ENCODE results near the gene RMDN2. TPM values are rescaled to one million over a fixed set of nuclear protein-coding genes. Genes with fewer than 3 reads are reported as not detected.

Gene RMDN2
- total and polyA plus RNA-seq, 9 of the 15 experiments (the other 6 are each of a cell fraction or from before 2014, with no cell fraction given): 1.5 to 4.3 (median 2.3) TPM

DNA sequence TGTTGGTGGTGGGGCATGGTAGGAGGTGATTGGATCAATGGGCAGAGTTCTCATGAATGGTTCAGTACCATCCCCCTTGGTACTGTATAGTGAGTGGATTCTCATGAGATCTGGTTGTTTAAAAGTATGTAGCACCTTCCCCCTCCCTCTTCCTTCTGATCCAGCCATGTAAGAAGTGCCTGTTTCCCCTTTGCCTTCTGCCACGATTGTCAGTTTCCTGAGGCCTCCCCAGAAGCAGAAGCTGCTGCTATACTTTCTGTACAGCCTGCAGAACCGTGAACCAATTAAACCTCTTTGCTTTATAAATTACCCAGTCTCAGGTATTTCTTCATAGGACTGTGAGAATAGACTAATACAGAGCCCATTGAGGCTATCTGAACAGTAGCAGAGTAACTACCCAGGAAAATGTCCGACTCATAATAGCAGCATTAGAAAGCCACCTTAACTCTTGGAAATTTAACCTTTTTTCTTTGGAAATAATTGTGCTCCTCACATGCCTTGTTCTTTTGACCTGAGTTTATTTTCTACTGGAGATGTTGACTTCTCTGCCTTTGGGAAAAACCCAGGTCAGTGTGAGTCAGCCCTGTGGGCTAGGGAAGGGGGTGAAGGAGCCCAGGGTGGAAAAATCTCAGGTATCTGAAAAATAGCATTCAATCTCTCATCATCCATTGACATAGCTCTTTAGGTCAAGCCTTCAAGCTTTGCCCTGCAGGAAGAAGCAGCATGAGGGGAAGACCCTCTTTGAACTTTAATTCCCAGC lies 132.7 kb downstream of the RMDN2 start:
- DNase-seq (ENCODE audit: extremely low read depth in 1 of 4, low spot score in 3 of 4): no peak
- POLR2A ChIA-PET: interaction anchor here (0.7 kb wide), 1 partner anchor 13 kb away, joined by 3 read pairs; no protein-coding TSS in a partner anchor

More for the DNA sequence above, 132.7 kb downstream of the RMDN2 start:
- Histone ChIP-seq H3K9ac (ENCODE audit: insufficient read depth in 1 of 2, low read depth in 2 of 2, low read length in 2 of 2) (no peak overlapping the region), H3K27ac (ENCODE audit: extremely low read depth, low read depth, low read length) (no peak overlapping the region), H3K4me2 (ENCODE audit: insufficient read depth, low read length) (no peak overlapping the region), H3K9me3 (replicated peaks; ENCODE audit: control insufficient read depth, insufficient read depth, low read depth, low read length) (no peaks in the 10 kb centered on the region), H3K36me3 (ENCODE audit: control insufficient read depth, insufficient read depth, low read length) (no peaks in the 10 kb centered on the region), H2AFZ (ENCODE audit: low read depth, low read length) (no peak overlapping the region), H4K20me1 (replicated peaks; ENCODE audit: control insufficient read depth, insufficient read depth, low read length) (no peaks in the 10 kb centered on the region), H3K4me1 (replicated peaks in 1 of 2; ENCODE audit: control insufficient read depth in 2 of 2, insufficient read depth in 2 of 2, low read length in 2 of 2) (no peaks in the 10 kb centered on the region), H3K4me3 (no peak overlapping the region), H3K79me2 (ENCODE audit: control insufficient read depth, insufficient read depth, low read length) (no peaks in the 10 kb centered on the region), H3K27me3 (ENCODE audit: control insufficient read depth in 2 of 2, insufficient read depth in 2 of 2, low read length in 2 of 2) (no peaks in the 10 kb centered on the region; a peak in 1 of 5 replicates), H3K9me1 (ENCODE audit: control insufficient read depth, insufficient read depth, low read length) (no peaks in the 10 kb centered on the region)
- intact Hi-C loops (cut with micrococcal nuclease): no loop called here
- no peak for ATAC-seq
- TF ChIP-seq GATAD2A (IDR thresholded peaks at IDR 0.05): no peak
- TF ChIP-seq IFI16 (CRISPR knock-in tag; IDR thresholded peaks at IDR 0.05): no peak
- no peak for TF ChIP-seq ZNF707 (CRISPR knock-in tag; conservative IDR thresholded peaks at IDR 0.05)
- TF ChIP-seq PHB2 (IDR thresholded peaks at IDR 0.05; ENCODE audit: low read depth): no peak
- no peak for TF ChIP-seq SRSF7 (optimal IDR thresholded peaks at IDR 0.05; ENCODE audit: low read depth, low read length)
- no peak for TF ChIP-seq ZNF444 (CRISPR knock-in tag; IDR thresholded peaks at IDR 0.05)
- TF ChIP-seq SNRNP70 (optimal IDR thresholded peaks at IDR 0.05; ENCODE audit: low read depth, low read length): no peak
- TF ChIP-seq SMAD1 (IDR thresholded peaks at IDR 0.05; ENCODE audit: low read depth, low read length, partially characterized antibody): no peak
- no peak for TF ChIP-seq BMI1 (IDR thresholded peaks at IDR 0.05; ENCODE audit: low read length)
- no peak for TF ChIP-seq ZNF12 (CRISPR knock-in tag; IDR thresholded peaks at IDR 0.05)
- TF ChIP-seq, protein P1, sequence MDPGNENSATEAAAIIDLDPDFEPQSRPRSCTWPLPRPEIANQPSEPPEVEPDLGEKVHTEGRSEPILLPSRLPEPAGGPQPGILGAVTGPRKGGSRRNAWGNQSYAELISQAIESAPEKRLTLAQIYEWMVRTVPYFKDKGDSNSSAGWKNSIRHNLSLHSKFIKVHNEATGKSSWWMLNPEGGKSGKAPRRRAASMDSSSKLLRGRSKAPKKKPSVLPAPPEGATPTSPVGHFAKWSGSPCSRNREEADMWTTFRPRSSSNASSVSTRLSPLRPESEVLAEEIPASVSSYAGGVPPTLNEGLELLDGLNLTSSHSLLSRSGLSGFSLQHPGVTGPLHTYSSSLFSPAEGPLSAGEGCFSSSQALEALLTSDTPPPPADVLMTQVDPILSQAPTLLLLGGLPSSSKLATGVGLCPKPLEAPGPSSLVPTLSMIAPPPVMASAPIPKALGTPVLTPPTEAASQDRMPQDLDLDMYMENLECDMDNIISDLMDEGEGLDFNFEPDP (CRISPR knock-in tag; IDR thresholded peaks at IDR 0.05): no peak
- TF ChIP-seq ZNF778 (CRISPR knock-in tag; IDR thresholded peaks at IDR 0.05): no peak
- TF ChIP-seq YBX1 (IDR thresholded peaks at IDR 0.05): no peak
- TF ChIP-seq ETV1 (tag; conservative IDR thresholded peaks at IDR 0.05; ENCODE audit: low read depth): no peak
- TF ChIP-seq, protein P2, sequence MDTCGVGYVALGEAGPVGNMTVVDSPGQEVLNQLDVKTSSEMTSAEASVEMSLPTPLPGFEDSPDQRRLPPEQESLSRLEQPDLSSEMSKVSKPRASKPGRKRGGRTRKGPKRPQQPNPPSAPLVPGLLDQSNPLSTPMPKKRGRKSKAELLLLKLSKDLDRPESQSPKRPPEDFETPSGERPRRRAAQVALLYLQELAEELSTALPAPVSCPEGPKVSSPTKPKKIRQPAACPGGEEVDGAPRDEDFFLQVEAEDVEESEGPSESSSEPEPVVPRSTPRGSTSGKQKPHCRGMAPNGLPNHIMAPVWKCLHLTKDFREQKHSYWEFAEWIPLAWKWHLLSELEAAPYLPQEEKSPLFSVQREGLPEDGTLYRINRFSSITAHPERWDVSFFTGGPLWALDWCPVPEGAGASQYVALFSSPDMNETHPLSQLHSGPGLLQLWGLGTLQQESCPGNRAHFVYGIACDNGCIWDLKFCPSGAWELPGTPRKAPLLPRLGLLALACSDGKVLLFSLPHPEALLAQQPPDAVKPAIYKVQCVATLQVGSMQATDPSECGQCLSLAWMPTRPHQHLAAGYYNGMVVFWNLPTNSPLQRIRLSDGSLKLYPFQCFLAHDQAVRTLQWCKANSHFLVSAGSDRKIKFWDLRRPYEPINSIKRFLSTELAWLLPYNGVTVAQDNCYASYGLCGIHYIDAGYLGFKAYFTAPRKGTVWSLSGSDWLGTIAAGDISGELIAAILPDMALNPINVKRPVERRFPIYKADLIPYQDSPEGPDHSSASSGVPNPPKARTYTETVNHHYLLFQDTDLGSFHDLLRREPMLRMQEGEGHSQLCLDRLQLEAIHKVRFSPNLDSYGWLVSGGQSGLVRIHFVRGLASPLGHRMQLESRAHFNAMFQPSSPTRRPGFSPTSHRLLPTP (IDR thresholded peaks at IDR 0.05; ENCODE audit: borderline replicate concordance, extremely low read depth, insufficient read length): no peak
- no peak for TF ChIP-seq ZNF408 (CRISPR knock-in tag; IDR thresholded peaks at IDR 0.05; ENCODE audit: low read depth)
- TF ChIP-seq ZNF436 (CRISPR knock-in tag; IDR thresholded peaks at IDR 0.05): no peak
- no peak for TF ChIP-seq POLR3G (IDR thresholded peaks at IDR 0.05; ENCODE audit: extremely low read depth, insufficient read length, insufficient replicate concordance)
- 0% methylated on average over 3 of the region's 3 CpGs for WGBS (ENCODE audit: insufficient coverage, low coverage, missing lambda C conversion rate)
- CTCF ChIA-PET (ENCODE audit: low intra/inter-chr PET ratio): no interaction called here
- in situ Hi-C loops (cut with MboI): no loop called here
- BruUV-seq (replicated peaks): no TSS peak
- FAIRE-seq: no peak

Measured in K562 (cell line).